Retina (tissue), 1 donor: ENCODE data around the gene C5.

Source experiments
- DNase-seq: peaks from one replicate; pipeline ENCODE4 v3.0.0-alpha.2; 2016

C5 gene

DNA sequence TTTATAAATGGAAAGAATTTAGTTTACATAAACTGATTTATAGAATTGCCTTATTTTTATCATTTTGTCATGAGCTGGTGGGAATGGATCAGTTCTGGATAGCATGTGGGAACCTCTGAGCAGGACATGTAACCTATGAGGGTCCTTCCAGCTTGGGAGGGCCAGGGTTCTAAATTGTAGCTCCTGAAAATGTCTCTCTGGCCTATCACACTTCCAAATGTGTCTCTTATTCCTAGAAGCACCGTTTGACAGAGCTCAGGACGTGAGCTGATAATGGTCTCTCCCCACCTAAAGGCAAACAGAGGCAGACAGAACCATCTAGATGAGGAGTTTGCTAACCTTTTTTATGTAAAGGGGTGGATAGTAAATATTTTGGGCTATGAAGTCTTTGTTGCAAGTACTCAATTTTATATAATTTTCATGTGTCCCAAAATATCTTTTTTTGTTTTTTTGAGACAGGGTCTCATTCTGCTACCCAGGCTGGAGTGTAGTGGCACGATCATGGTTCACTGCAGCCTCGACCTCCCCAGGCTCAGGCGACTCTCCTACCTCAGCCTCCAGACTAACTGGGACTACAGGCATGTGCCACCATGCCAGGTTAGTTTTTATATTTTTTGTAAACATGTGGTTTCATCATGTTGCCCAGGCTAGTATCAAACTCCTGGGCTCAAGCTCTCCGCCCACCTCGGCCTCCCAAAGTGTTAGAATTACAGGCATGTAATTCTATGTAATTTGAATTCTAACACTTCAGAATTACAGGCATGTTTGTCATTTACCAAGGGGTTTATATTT lies 127.5 kb downstream of the C5 start:
- DNase-seq, result no peak

DNA sequence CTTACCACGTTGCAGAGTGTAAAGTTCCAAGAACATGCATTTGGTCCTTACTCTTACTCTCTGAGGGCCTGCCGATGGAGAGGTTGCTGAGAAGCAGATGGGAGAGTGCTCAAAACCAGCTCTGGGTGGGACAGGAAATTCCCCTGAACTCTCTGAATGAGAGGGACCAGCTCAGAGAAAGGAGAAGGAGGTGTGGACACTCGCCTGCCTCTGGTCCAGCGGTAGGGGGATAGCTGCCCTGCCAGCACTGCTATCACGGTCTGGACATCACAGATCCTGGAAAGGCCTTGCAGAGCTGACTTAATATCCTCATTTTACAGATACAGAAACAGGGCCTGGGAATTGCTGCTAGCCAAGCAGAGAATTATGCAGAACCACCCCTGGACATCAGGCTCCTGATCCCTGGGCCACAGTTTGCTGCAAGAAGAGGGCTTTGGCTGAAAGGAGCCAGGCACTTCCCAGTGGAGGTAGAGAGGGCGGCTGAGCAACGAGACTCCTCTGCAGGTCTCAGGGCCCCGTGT lies 128.4 kb downstream of the C5 start:
- peak; percentile 18 for DNase-seq

GRCh38 chr9:120920806-120921178 lies 129.3 kb downstream of the C5 start:
- no peak for DNase-seq

- DNase-seq, result peak; percentile 64
Measured at GRCh38 chr9:120919843-120920805, 130.0 kb downstream of the C5 start.

- DNase-seq, result no peak
Measured at GRCh38 chr9:120918931-120919842, 130.9 kb downstream of the C5 start.

DNA sequence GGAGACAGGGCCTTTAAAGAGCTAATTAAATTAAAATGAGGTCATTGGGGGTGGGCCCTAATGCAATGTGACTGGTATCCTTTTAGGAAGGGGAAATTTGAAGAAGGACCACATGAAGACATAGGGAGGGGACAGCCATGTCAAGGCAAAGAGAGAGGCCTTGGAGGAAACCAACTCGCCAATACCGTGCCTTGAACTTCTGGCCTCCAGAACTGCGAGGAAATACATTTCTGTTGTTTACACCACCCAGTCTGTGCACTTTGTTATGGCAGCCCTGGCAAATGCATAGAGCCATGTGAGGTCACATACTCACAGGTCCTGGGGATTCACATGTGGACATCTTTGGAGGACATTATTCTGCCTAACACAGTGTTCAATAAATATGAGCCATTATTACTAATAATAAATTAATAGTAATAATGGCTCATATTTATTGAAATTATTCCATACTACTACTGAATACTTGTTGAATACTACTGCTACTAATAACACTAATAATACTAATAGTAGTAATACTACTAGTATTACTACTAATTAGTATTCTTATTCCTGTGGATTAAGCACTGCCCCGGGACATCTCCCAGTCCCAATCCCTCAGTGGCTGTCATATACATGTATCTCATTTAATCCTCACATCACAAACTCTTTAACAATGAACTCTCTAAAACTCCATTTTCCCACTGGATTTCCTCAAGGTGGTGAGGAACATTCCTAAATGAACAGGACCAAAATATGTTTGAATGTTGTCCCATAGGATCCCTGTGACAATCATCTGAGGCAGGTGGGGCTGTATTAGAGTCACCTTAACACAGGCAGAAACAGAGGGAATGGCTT lies 131.9 kb downstream of the C5 start:
- DNase-seq, result no peak

- DNase-seq, result no peak
Measured at GRCh38 chr9:120916991-120917880, 132.8 kb downstream of the C5 start.

GRCh38 chr9:120916588-120916987 lies 133.5 kb downstream of the C5 start:
- DNase-seq, result no peak

GRCh38 chr9:120915854-120916470 lies 134.1 kb downstream of the C5 start:
- DNase-seq, result no peak

DNA sequence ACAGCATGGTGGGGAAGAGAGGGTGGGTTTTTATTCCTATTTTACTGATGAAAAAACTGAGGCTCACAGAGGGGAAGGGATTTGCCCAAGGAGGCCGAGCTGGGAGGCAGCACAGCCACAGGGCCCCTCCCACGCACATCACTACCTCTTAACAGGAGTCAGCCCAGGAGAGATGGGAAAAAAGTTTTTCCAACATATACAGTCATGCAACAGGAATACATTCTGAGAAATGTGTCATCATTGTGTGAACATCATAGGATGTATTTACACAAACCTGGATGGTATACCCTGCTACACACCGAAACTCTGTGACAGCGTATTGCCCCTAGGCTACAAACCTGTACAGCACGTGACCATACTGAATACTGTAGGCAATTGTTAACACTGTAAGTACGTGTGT lies 135.1 kb downstream of the C5 start:
- no peak for DNase-seq

- no peak for DNase-seq
Measured at GRCh38 chr9:120914396-120914795, 135.7 kb downstream of the C5 start.

DNA sequence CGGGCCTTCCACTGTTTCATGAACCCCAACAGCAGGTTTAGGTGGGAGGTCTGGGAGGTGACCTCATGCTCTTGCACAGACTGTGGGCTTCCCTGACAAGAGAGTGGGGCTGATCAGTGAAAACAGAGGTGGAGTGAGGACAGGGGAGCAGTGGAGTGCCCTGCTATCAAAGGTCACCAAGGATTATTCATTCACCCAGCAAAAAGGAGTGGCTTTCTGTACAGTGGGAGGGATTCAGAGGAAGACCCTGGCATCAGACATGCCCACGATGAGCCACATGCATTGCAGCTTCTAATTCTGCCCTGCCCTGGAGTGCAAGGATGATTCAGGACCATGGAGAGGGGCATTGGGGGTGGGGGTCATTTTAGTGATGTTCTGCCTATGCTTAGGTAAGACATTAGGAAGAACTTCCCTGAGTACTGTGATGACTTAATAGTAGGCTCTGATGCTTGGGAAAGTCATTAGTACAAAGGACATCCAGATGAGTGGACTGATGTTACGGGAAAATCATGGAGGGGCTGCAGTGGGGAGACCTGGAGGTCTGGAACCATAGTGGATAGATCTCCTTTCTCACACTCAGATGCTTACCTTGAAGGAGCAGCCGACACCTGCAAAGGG lies 136.3 kb downstream of the C5 start:
- no peak for DNase-seq

GRCh38 chr9:120912958-120913646 lies 137.0 kb downstream of the C5 start:
- no peak for DNase-seq

DNA sequence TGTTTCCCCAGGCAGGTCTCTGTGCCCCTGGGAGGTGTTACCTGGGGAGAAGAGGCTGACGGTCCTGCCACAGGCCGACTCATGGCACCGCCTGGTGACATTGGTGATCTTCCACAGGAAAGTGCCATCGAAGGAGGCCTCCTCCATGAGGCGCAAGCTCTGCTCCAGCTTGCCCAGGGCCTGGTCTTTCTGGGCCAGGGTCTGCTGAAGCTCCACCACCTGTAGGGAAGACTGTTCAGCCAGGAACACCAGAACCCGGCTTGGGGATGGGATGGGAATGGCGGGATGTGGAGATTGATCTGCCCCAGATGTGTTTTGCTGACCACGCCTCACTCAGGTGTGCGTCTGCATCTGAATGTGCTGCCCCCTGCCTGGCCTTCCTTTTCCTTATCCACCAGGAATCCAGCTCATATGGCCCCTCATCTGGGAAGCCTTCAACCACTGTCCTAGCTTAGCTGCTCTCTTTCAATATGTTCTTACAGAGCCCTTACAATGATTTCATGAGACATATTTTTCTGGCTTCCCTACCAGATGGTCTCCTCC lies 138.7 kb downstream of the C5 start:
- no peak for DNase-seq

- DNase-seq, result no peak
Measured at GRCh38 chr9:120910643-120911042, 139.4 kb downstream of the C5 start.

- no peak for DNase-seq
Measured at GRCh38 chr9:120909904-120910303, 140.2 kb downstream of the C5 start.

- no peak for DNase-seq
Measured at GRCh38 chr9:120905315-120906164, 144.5 kb downstream of the C5 start.

GRCh38 chr9:120904978-120905301 lies 145.1 kb downstream of the C5 start:
- no peak for DNase-seq
